HS-5 (cell line): ENCODE data around the gene CRYGB.
A peak's percentile ranks its signal among the peaks of the same experiment; 100 is the strongest.

Experiments
- DNase-seq: peaks from one replicate; pipeline ENCODE4 v3.0.0-alpha.2; 2012; ENCODE audit warnings: low read depth

The CRYGB gene, protein sequence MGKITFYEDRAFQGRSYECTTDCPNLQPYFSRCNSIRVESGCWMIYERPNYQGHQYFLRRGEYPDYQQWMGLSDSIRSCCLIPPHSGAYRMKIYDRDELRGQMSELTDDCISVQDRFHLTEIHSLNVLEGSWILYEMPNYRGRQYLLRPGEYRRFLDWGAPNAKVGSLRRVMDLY

DNA sequence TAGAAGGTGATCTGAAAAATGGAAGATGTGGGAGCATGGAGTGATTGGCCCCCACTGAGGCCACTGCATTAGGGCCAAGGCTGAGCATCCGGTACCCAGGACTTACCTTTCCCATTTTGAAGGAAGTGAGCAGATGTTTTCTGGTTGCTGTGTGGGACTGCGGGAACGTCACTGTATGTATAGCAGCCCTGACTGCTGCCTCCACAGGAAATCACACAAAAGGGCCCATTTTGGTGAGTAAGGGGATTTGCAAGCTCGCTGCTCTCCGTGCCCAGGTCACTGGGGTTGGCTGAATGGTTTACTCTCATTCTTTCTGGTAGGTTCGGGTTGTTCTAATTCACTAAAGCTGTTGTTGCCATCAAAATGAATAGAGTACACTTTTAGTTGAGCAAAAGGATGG lies at the start of gene CRYGB:
Gene CRYGB (minus strand): TSS at position 153 of the 400 bp plus-strand sequence. CDS start 38 bp downstream, at position 115.
- DNase-seq: no peak

GRCh38 chr2:208195531-208195930 lies 49.6 kb upstream of the CRYGB start:
- no peak for DNase-seq

GRCh38 chr2:208192611-208193236 lies 46.8 kb upstream of the CRYGB start:
- no peak for DNase-seq

GRCh38 chr2:208189810-208190503 lies 44.0 kb upstream of the CRYGB start, which contains the start of gene C2orf80:
Gene C2orf80 (minus strand): TSS chr2:208190030. CDS start chr2:208186986, 3,044 bp downstream.
- DNase-seq: no peak

- no peak for DNase-seq
Observed at GRCh38 chr2:208189069-208189809, 43.3 kb upstream of the CRYGB start.

DNA sequence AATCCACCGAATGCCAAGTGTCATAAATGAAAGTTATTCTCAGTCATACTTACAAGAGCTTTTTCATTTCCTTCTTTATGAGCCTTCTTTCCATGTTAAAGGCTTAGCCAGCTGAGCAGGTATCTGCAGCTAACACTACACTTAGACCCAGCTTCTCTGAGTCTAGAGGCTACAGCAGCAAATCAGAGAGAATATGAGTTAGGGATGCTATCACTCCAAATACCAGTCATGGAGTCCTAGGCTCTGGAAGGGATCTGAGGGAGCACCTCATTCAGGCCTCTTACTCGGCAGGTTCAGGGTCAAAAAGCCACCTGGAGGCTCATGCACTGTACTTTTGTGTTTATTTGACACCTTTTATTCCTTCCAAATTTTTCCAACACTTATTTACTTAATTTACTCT lies 40.9 kb upstream of the CRYGB start:
- no peak for DNase-seq

DNA sequence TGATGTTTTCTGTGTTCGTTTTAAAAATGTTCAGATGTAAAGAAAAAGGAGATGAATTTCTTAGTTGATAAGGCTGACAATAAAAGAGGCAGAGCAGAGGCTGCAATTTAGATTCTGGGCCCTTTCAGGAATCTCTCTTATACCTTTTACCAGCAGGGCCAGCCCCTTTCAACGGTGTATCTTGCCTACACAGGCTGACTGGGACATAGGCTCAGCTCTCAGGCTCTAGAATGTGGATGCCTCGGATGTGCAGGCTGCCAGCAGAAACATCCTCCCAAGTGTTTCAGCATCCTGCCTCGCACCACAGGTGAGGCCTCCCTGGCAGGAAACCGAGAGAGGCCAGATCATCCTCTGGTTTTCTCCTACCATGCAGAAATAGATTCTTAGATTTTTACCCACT lies 40.5 kb upstream of the CRYGB start:
- no peak for DNase-seq

- DNase-seq: no peak
Observed at GRCh38 chr2:208183972-208184705, 38.2 kb upstream of the CRYGB start.

DNA sequence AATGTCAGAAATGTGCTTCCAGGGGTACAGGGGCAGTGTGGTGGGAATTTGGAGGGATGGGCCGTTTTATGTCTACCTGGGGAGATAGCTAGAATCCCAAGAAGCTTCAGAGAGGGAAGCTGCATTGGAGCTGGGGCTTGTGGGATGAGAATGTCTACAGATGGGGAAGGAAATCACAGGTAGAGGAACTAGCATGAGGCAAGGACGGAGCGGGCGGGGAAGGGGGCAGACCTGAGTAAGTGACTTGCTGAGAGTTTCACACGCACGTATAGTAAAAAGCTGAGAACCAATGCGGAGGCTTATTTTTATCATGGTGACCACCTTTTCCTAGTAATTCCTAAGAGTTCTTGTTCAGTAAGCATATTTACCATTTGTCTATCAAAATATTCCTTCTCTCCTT lies 37.6 kb upstream of the CRYGB start:
- no peak for DNase-seq

DNA sequence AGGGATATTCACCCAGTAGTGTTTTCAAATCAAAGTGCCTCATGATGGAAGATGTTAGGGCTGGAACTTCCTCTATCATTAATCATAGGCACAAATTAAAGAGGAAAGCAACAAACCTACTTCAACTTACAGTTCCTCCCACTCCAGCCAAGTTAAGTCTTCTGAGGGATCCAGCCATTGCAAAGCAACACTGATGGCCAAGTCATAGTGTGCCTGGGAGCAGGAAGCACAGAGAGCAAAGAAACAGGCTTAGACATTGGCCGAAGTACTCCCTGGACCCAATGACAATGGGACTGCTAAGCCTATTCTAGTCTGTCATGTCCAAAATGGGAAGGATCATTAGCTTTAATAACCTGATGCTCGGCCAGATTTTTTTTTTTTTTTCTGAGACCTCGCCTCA lies 36.9 kb upstream of the CRYGB start:
- DNase-seq: no peak

- DNase-seq: no peak
Observed at GRCh38 chr2:208179028-208179609, 33.2 kb upstream of the CRYGB start.

DNA sequence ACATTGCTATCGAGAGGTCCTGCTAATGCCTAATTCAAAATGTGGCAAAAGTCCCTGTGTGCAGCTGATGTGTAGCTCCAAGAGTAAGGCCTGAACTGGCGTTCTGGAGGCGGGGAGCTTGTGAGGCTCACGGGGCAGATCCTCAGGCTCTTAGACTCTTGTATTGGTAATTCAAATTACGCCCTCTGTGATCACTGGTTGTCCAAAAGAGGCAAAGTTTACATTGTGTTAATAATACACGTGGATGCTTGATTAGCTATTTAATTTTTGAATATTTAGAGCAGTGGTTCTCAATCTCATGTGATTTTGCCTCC lies 29.8 kb upstream of the CRYGB start:
- no peak for DNase-seq

- peak; percentile 61 for DNase-seq
Observed at GRCh38 chr2:208175069-208175839, 29.3 kb upstream of the CRYGB start.

- no peak for DNase-seq
Observed at GRCh38 chr2:208174144-208174543, 28.2 kb upstream of the CRYGB start.

DNA sequence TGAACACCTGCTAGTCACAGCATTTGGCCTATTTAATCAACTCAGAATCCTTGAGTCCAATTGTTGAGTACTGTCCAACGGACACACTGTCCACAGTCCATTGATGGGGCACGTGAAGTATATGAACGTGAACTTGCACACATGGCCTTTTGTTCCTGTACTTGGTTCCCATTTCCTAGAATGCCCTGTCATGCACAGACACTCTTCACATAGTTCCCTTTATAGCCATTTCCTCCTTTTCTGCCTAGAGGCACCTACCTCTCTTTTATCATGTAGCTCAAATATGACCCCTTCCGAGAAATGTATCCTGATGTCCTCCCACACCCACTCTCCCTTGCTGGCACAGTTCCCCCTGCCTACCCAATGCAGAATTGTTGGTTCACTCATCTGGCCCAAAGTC lies 26.2 kb upstream of the CRYGB start:
- no peak for DNase-seq

- DNase-seq: no peak
Observed at GRCh38 chr2:208164951-208165755, 19.2 kb upstream of the CRYGB start.

DNA sequence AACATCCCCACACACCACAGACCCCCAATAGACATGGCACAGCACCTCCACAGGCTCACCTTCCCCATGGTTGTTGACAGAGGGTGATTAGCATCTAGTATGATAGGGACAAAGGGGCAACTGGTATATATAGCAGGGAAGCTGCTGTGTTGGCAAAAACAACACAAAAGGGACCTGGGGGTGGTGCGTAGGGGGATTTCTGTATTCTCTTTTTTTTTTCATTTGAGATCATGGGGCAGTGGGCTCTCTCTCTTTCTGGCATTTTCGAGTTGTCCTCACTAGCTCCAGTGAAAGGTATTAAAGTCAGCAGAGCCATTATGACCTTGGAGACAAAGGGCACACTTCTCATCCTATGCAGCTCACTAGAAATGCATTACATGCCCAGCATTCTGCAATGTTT lies 17.5 kb upstream of the CRYGB start, which contains the start of gene CRYGA:
Gene CRYGA (minus strand): TSS at position 101 of the 400 bp plus-strand sequence. CDS start 33 bp downstream, at position 68.
- DNase-seq: no peak

GRCh38 chr2:208156439-208156838 lies 10.5 kb upstream of the CRYGB start:
- no peak for DNase-seq

- no peak for DNase-seq
Observed at GRCh38 chr2:208153156-208153555, 7.2 kb upstream of the CRYGB start.

- DNase-seq: no peak
Observed at GRCh38 chr2:208150956-208151355, 5.0 kb upstream of the CRYGB start.
